B cell (primary cell): ENCODE results near the gene NOS1AP. TPM values are rescaled to one million over a fixed set of nuclear protein-coding genes. Genes with fewer than 3 reads are reported as not detected.

Experiments
- ATAC-seq: fragments of 200-7000 bp; cut with Tn5 transposase; one replicate; pipeline ENCODE4 v1.10.0; 2021; ENCODE audit warnings: low read depth, mild to moderate bottlenecking, moderate number of reproducible peaks, moderate library complexity
- CTCF ChIA-PET: fragments of 350-600 bp; sonication (Branson Sonifier 250); formaldehyde crosslinking; loops from one replicate; lab custom pipeline; 2021; ENCODE audit warnings: antibody characterized with exemption, inconsistent platforms; lab: Charles Lee
- POLR2A ChIA-PET: fragments of 350-600 bp; sonication (Branson Sonifier 250); formaldehyde crosslinking; loops from one replicate; lab custom pipeline; 2021; ENCODE audit warnings: antibody characterized with exemption; lab: Charles Lee
- DNase-seq: peaks from one replicate; pipeline ENCODE4 v3.0.0; 2013
- H2AFZ ChIP-seq: 2 replicates; pipeline ENCODE4 v1.6.1; 2012; ENCODE audit warnings: mild to moderate bottlenecking, low read depth, low read length; ENCODE audit not compliant: insufficient read depth, poor library complexity, severe bottlenecking
- H3K27ac ChIP-seq, 2 donors: 1 replicate in 1 of 2; 2 replicates in 1 of 2; pipeline ENCODE4 v1.5.1; 2012 to 2013; ENCODE audit warnings: low read length in 2 of 2, mild to moderate bottlenecking in 2 of 2, moderate library complexity in 1 of 2
- H3K27me3 ChIP-seq, 4 experiments: fragments of 200-600 bp in 1 of 4; sonication (generic) in 1 of 4; replicated peaks in 1 of 4; 1 replicate in 2 of 4; 2 replicates in 2 of 4; pipeline versions ENCODE4 v1.6.1 to v1.7.0; 2013 to 2016; ENCODE audit warnings: low read length in 3 of 4, mild to moderate bottlenecking in 2 of 4, mixed read lengths in 1 of 4, moderate library complexity in 1 of 4; ENCODE audit not compliant: insufficient read depth in 4 of 4, control insufficient read depth in 3 of 4; ENCODE audit errors: control extremely low read depth in 1 of 4
- H3K36me3 ChIP-seq, 2 experiments: replicated peaks in 1 of 2; 1 replicate in 1 of 2; 2 replicates in 1 of 2; pipeline versions ENCODE4 v1.6.1 to v1.7.1; 2013; ENCODE audit warnings: low read length in 1 of 2; ENCODE audit not compliant: insufficient read depth in 2 of 2, control insufficient read depth in 1 of 2; ENCODE audit errors: control extremely low read depth in 1 of 2, extremely low read depth in 1 of 2
- H3K4me1 ChIP-seq, 2 donors: fragments of 200-600 bp in 1 of 2; sonication (generic) in 1 of 2; 1 replicate in 1 of 2; 2 replicates in 1 of 2; pipeline versions ENCODE4 v1.5.1 to v1.6.1; 2013 to 2017; ENCODE audit warnings: low read length in 2 of 2; ENCODE audit not compliant: control insufficient read depth in 2 of 2, insufficient read depth in 2 of 2
- H3K4me2 ChIP-seq: replicated peaks from 2 replicates; pipeline ENCODE3; 2012; ENCODE audit warnings: mild to moderate bottlenecking, low read depth, low read length; ENCODE audit not compliant: poor library complexity, severe bottlenecking
- H3K4me3 ChIP-seq, 5 experiments: fragments of 200-600 bp in 1 of 5; sonication (generic) in 1 of 5; 1 replicate in 3 of 5; 2 replicates in 2 of 5; pipeline versions ENCODE4 v1.5.1 to v1.7.0; 2011 to 2016; ENCODE audit warnings: low read length in 4 of 5, mild to moderate bottlenecking in 4 of 5, low read depth in 2 of 5, control low read depth in 1 of 5, moderate library complexity in 1 of 5; ENCODE audit not compliant: insufficient read depth in 1 of 5; ENCODE audit errors: control extremely low read depth in 1 of 5, extremely low read depth in 1 of 5
- H3K79me2 ChIP-seq: fragments of 200-600 bp; sonication (generic); one replicate; pipeline ENCODE4 v1.6.0; 2016; ENCODE audit warnings: low read length; ENCODE audit not compliant: control insufficient read depth, insufficient read depth
- H3K9ac ChIP-seq: fragments of 200-600 bp; sonication (generic); 2 replicates; pipeline ENCODE4 v1.6.1; 2017; ENCODE audit warnings: mild to moderate bottlenecking, low read length, moderate library complexity
- H3K9me3 ChIP-seq, 3 donors: one replicate each; pipeline versions ENCODE4 v1.6.1 to v1.7.1; 2013; ENCODE audit warnings: low read length in 2 of 3; ENCODE audit not compliant: control insufficient read depth in 2 of 3, insufficient read depth in 1 of 3; ENCODE audit errors: control extremely low read depth in 1 of 3
- H4K20me1 ChIP-seq: 2 replicates; pipeline ENCODE4 v1.6.0; 2012; ENCODE audit warnings: mild to moderate bottlenecking, low read length; ENCODE audit not compliant: insufficient read depth, control insufficient read depth, poor library complexity, severe bottlenecking
- H3K27ac Mint-ChIP-seq: one replicate; pipeline ENCODE4 v1.8.0; 2021; ENCODE audit warnings: mixed read lengths
- H3K27me3 Mint-ChIP-seq: one replicate; pipeline ENCODE4 v1.8.0; 2021; ENCODE audit warnings: mixed read lengths
- H3K4me1 Mint-ChIP-seq: one replicate; pipeline ENCODE4 v1.8.0; 2021; ENCODE audit warnings: mixed read lengths
- H3K4me3 Mint-ChIP-seq: one replicate; pipeline ENCODE4 v1.8.0; 2021; ENCODE audit warnings: mixed read lengths
- H3K9me3 Mint-ChIP-seq: one replicate; pipeline ENCODE4 v1.8.0; 2022; ENCODE audit warnings: mixed read lengths; ENCODE audit not compliant: insufficient read depth
- CTCF ChIP-seq: fragments of 200-600 bp; IDR thresholded peaks from one replicate; pipeline ENCODE4 v1.8.0; 2022; ENCODE audit warnings: antibody characterized with exemption, mild to moderate bottlenecking
- EZH2 ChIP-seq: IDR thresholded peaks from 2 replicates; pipeline ENCODE4 v1.6.1; 2012; ENCODE audit warnings: borderline replicate concordance, low read depth, mild to moderate bottlenecking, moderate library complexity, low read length; ENCODE audit not compliant: insufficient read depth, poor library complexity, severe bottlenecking
- WGBS: methylation state at CpG from one replicate; pipeline ENCODE4 v1.1.5; 2013; ENCODE audit warnings: missing lambda C conversion rate; ENCODE audit not compliant: insufficient coverage; 5-methylcytosine and 5-hydroxymethylcytosine counted together
- intact Hi-C: fragments of 100-400 bp; cut with micrococcal nuclease; formaldehyde crosslinking; loops from one replicate; pipeline ENCODE4 v1.10.0; 2022
- polyA plus RNA-seq: library from polyadenylated mRNA; depleted of rRNA; stranded (reverse); fragments of >200 nt; gene quantifications from 2 replicates; pipeline ENCODE4 v1.2.3, GENCODE V29; 2012
- total RNA-seq, 2 donors: library from RNA; stranded (reverse); fragments of 120-200 nt in 1 of 2; gene quantifications; 1 replicate in 1 of 2; 2 replicates in 1 of 2; pipeline versions ENCODE4 v1.2.3 to v1.2.4, GENCODE V29; 2013 to 2022

NOS1AP gene
- total and polyA plus RNA-seq, 2 donors (not counting 1 experiment from before 2014, with no cell fraction given), result 0.32 TPM; not detected in 1

DNA sequence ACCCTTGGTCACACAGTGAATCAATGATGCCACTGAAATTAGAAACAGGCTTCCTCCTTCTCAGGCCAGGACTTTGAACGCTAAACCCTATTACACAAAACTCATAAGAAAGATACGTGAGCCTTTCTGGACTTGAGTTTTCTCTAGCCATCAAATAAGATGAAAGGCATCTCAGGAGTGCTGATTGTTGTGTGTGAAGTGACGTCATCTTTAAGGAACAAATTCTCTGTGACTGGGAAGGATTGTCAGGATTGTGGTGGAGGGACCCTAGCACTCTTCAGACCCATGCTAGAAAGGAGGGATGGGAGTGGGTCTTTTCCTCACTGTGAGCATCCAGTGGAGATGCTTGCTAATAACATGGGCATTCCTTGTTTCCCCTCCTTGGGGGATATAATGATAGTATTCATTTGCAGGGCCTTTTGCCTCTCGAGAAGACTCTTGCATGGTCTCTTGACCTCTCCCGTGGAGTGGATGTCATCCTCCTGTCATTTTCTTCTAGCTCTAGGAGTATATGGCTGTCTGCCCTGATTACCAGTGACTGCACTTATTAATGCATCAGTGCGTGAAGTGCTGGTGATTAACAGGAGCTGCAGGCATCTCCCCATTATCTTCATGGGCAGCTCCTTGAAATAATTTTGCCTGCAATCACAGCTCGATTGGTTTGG, 267.3 kb downstream of the NOS1AP start:
- CTCF ChIA-PET, result no interaction called here

More for the DNA sequence above, 267.3 kb downstream of the NOS1AP start:
- H4K20me1 ChIP-seq, result no peaks in the 10 kb centered on the region
- H3K4me2 ChIP-seq, result no peak overlapping the region
- no peaks in the 10 kb centered on the region for H3K9me3 Mint-ChIP-seq
- ATAC-seq, result no peak
- H3K79me2 ChIP-seq, result no peaks in the 10 kb centered on the region
- H3K4me3 ChIP-seq, result no peak overlapping the region
- H3K9me3 ChIP-seq, result no peaks in the 10 kb centered on the region
- TF ChIP-seq CTCF (no peak), EZH2 (no peak)
- H3K27me3 Mint-ChIP-seq, result peaks cover 30% of the 10 kb centered on the region
- POLR2A ChIA-PET, result no interaction called here
- no peak overlapping the region for H3K27ac Mint-ChIP-seq
- no peaks in the 10 kb centered on the region for H3K4me1 ChIP-seq
- no peaks in the 10 kb centered on the region for H3K4me1 Mint-ChIP-seq
- no peak overlapping the region for H3K4me3 Mint-ChIP-seq
- no peaks in the 10 kb centered on the region for H3K36me3 ChIP-seq
- no peak for DNase-seq
- no peak overlapping the region for H3K9ac ChIP-seq
- H3K27ac ChIP-seq, result no peak overlapping the region
- intact Hi-C loops, result no loop called here
- 60% methylated on average over 1 of the region's 7 CpGs for WGBS
- no peak overlapping the region for H2AFZ ChIP-seq
- H3K27me3 ChIP-seq, result peaks cover 0 to 5% (median 0%) of the 10 kb centered on the region in 4 experiments
